NCI-H1105 (cell line): Measurements from ENCODE around the gene RASSF7.

Experiments used
- DNase-seq: peaks from one replicate; lab custom pipeline; 2025; lab: John Stamatoyannopoulos, UW

RASSF7 gene

GRCh38 chr11:610146-610801, 49.5 kb downstream of the RASSF7 start:
- DNase-seq, result no peak

DNA sequence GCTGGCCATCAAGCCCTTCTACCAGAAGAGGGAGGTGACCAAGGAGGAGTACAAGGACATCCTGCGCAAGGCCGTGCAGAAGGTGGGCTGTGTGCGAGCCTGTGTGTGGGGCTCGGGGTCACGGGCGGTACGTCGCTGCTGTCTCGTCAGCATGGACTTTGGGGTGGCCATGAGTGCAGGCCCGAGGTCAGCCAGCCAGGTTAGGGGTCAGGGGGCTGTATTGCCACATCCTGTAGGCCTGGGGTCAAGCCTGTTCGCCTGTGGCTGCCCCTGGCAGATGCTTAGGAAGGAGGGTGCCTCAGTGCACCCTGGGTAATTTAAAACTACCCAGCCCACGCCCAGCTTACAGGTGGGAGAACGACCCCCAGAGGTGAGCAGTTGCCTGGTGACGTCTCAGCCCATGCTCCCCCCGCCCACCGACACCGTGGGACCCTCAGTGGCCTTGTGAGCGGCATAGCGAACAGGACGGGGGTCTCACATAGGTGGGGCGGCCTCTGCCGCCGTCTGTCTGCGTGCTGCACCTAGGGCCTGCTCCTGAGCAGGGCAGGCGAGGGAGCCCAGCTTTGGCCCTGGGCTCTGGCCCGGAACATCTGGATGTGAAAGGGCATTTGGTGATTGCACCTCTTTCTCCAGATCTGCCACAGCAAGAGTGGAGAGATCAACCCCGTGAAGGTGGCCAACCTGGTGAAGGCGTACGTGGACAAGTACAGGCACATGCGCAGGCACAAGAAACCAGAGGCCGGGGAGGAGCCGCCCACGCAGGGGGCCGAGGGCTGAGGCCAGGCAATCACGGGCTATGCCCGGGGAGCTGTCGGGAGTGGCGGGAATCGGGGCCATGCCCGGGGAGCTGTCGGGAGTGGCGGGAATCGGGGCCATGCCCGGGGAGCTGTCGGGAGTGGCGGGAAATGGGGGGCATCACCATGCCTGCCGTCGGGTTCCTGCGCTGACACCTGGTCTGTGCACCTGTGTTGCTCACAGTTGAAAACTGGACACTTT, 50.5 kb downstream of the RASSF7 start:
- no peak for DNase-seq

- peak; percentile 29 for DNase-seq
Observed at GRCh38 chr11:612201-612960, 51.6 kb downstream of the RASSF7 start.

GRCh38 chr11:612961-613300, 52.2 kb downstream of the RASSF7 start:
- DNase-seq, result no peak

- DNase-seq, result peak; percentile 44
Observed at GRCh38 chr11:613369-613968, 52.7 kb downstream of the RASSF7 start.
